Astrocyte (in vitro differentiated cells and primary cell): ENCODE results near the gene HLA-DQB2. TPM values are rescaled to one million over a fixed set of nuclear protein-coding genes. Genes with fewer than 3 reads are reported as not detected.

ENCODE experiments used
- DNase-seq: peaks from one replicate; pipeline ENCODE4 v3.0.0-alpha.2; 2010; ENCODE audit warnings: low read depth
- FAIRE-seq: peaks from 2 replicates; lab custom pipeline; 2011; peaks lifted over from hg19 to GRCh38; lab: Jason Lieb, UNC
- H2AFZ ChIP-seq: 2 replicates; pipeline ENCODE4 v1.6.0; 2012; ENCODE audit warnings: low read depth, low read length, inconsistent platforms
- H3K27ac ChIP-seq: 2 replicates; pipeline ENCODE4 v1.5.1; 2011; ENCODE audit warnings: low read depth, low read length, inconsistent platforms
- H3K27me3 ChIP-seq: 2 replicates; pipeline ENCODE4 v1.6.0; 2011; ENCODE audit warnings: low read length, inconsistent platforms; ENCODE audit not compliant: insufficient read depth
- H3K36me3 ChIP-seq: 2 replicates; pipeline ENCODE4 v1.5.1; 2011; ENCODE audit warnings: low read length, inconsistent platforms; ENCODE audit not compliant: insufficient read depth
- H3K4me1 ChIP-seq: 2 replicates; pipeline ENCODE4 v1.5.1; 2011; ENCODE audit warnings: low read length, inconsistent platforms; ENCODE audit not compliant: insufficient read depth
- H3K4me2 ChIP-seq: 2 replicates; pipeline ENCODE4 v1.6.0; 2012; ENCODE audit warnings: low read length, inconsistent platforms
- H3K4me3 ChIP-seq: 2 replicates; pipeline ENCODE4 v1.5.1; 2011; ENCODE audit warnings: low read depth, mild to moderate bottlenecking, low read length, inconsistent platforms; ENCODE audit not compliant: insufficient read depth
- H3K79me2 ChIP-seq: 2 replicates; pipeline ENCODE4 v1.6.0; 2012; ENCODE audit warnings: mild to moderate bottlenecking, low read length, inconsistent platforms; ENCODE audit not compliant: insufficient read depth
- H3K9ac ChIP-seq: 2 replicates; pipeline ENCODE4 v1.6.0; 2012; ENCODE audit warnings: mild to moderate bottlenecking, low read length, inconsistent platforms
- H3K9me3 ChIP-seq: 2 replicates; pipeline ENCODE4 v1.5.1; 2012; ENCODE audit warnings: low read depth, mild to moderate bottlenecking, low read length, inconsistent platforms; ENCODE audit not compliant: insufficient read depth
- H4K20me1 ChIP-seq: 2 replicates; pipeline ENCODE4 v1.6.0; 2012; ENCODE audit warnings: low read length, inconsistent platforms; ENCODE audit not compliant: insufficient read depth
- H3K27ac Mint-ChIP-seq: one replicate; pipeline ENCODE4 v1.8.0; 2021; ENCODE audit warnings: mild to moderate bottlenecking, mixed read lengths; ENCODE audit not compliant: unreplicated experiment
- H3K27me3 Mint-ChIP-seq: one replicate; pipeline ENCODE4 v1.8.0; 2021; ENCODE audit warnings: low read depth, mixed read lengths; ENCODE audit not compliant: unreplicated experiment
- H3K36me3 Mint-ChIP-seq: one replicate; pipeline ENCODE4 v1.8.0; 2021; ENCODE audit warnings: low read depth, mixed read lengths; ENCODE audit not compliant: unreplicated experiment
- H3K4me1 Mint-ChIP-seq: one replicate; pipeline ENCODE4 v1.8.0; 2021; ENCODE audit warnings: low read depth, mixed read lengths; ENCODE audit not compliant: unreplicated experiment
- H3K4me3 Mint-ChIP-seq: one replicate; pipeline ENCODE4 v1.8.0; 2021; ENCODE audit warnings: mild to moderate bottlenecking, moderate library complexity, mixed read lengths; ENCODE audit not compliant: unreplicated experiment
- H3K9me3 Mint-ChIP-seq: one replicate; pipeline ENCODE4 v1.8.0; 2021; ENCODE audit warnings: mild to moderate bottlenecking, mixed read lengths; ENCODE audit not compliant: unreplicated experiment
- EZH2 ChIP-seq: IDR thresholded peaks from 2 replicates; pipeline ENCODE4 v1.6.1; 2012; ENCODE audit warnings: mild to moderate bottlenecking, low read length, inconsistent platforms; ENCODE audit not compliant: insufficient read depth
- microRNA-seq: library from miRNA; unstranded; fragments of <30 nt; microRNA quantifications from one replicate; pipeline ENCODE4 v1.2.0, GENCODE V29; 2020
- total RNA-seq: library from RNA; stranded (reverse); gene quantifications from 2 replicates; pipeline ENCODE4 v1.2.1, GENCODE V29; 2021
- TF ChIP-seq, protein P1 (sequence below): IDR thresholded peaks from 2 replicates; pipeline ENCODE4 v1.5.1; 2011; ENCODE audit warnings: low read depth, mild to moderate bottlenecking, inconsistent platforms, low read length, moderate library complexity; ENCODE audit not compliant: insufficient read depth

HLA-DQB2 gene
- total RNA-seq, 1 donor from 2014 or later = not detected

DNA sequence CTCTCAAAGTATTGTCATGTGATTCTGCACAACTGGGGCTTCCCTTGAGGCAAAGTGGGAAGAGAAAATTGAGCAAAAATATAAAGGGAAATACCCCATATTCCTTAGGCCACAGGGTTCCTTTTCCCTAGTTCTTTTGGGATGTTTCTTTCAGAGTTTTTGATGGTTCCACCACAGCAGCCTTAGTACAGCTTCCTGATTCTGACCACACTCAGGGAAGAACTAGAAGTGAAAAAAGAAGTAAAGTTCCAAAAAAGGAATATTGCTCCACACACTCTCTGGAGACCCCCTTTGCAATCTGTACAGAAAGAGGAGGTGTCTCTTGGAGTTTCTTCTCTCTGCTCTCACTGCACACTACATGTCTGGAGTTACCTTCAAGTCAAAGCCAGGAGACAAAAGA lies 50.1 kb downstream of the HLA-DQB2 start:
- Histone ChIP-seq H3K4me2 (no peak overlapping the region), H3K27me3 (peaks cover 2% of the 10 kb centered on the region), H2AFZ (no peak overlapping the region), H3K9ac (no peak overlapping the region), H3K4me3 (no peak overlapping the region), H3K27ac (no peak overlapping the region), H4K20me1 (no peaks in the 10 kb centered on the region), H3K4me1 (no peaks in the 10 kb centered on the region), H3K36me3 (no peaks in the 10 kb centered on the region), H3K9me3 (no peaks in the 10 kb centered on the region), H3K79me2 (no peaks in the 10 kb centered on the region)
- Mint-ChIP-seq H3K27me3 (peaks cover 15% of the 10 kb centered on the region), H3K4me3 (no peak overlapping the region), H3K27ac (no peak overlapping the region), H3K9me3 (no peaks in the 10 kb centered on the region), H3K36me3 (no peaks in the 10 kb centered on the region), H3K4me1 (no peaks in the 10 kb centered on the region)
- DNase-seq (no peak), FAIRE-seq (no peak)
- TF ChIP-seq EZH2 = no peak
- TF ChIP-seq, protein P1, sequence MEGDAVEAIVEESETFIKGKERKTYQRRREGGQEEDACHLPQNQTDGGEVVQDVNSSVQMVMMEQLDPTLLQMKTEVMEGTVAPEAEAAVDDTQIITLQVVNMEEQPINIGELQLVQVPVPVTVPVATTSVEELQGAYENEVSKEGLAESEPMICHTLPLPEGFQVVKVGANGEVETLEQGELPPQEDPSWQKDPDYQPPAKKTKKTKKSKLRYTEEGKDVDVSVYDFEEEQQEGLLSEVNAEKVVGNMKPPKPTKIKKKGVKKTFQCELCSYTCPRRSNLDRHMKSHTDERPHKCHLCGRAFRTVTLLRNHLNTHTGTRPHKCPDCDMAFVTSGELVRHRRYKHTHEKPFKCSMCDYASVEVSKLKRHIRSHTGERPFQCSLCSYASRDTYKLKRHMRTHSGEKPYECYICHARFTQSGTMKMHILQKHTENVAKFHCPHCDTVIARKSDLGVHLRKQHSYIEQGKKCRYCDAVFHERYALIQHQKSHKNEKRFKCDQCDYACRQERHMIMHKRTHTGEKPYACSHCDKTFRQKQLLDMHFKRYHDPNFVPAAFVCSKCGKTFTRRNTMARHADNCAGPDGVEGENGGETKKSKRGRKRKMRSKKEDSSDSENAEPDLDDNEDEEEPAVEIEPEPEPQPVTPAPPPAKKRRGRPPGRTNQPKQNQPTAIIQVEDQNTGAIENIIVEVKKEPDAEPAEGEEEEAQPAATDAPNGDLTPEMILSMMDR = no peak

DNA sequence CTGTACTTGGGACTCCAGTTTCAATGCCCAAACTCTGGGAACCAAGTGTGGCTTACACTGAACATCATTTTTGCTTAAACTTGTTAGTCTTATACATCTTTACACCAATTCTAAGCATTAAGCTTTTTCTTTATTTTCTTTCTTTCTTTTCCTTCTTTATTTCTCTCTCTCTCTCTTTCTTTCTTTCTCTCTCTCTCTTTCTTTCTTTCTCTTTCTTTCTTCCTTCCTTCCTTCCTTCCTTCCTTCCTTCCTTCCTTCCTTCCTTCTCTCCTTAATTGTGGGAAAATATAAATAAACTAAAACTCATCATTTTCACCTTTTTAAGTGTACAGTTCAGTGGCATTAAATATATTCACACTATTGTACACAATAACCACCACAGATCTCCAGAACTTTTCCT lies 53.7 kb downstream of the HLA-DQB2 start:
- Mint-ChIP-seq H3K27me3 (peaks cover 13% of the 10 kb centered on the region), H3K4me3 (no peak overlapping the region), H3K9me3 (peaks cover 2% of the 10 kb centered on the region), H3K27ac (no peak overlapping the region), H3K36me3 (no peaks in the 10 kb centered on the region), H3K4me1 (no peaks in the 10 kb centered on the region)
- H3K9me3 ChIP-seq = no peaks in the 10 kb centered on the region
- H3K4me3 ChIP-seq = no peak overlapping the region
- DNase-seq (no peak), FAIRE-seq (no peak)
- H2AFZ ChIP-seq = no peak overlapping the region
- no peaks in the 10 kb centered on the region for H4K20me1 ChIP-seq
- H3K79me2 ChIP-seq = no peaks in the 10 kb centered on the region
- H3K9ac ChIP-seq = no peak overlapping the region
- no peaks in the 10 kb centered on the region for H3K36me3 ChIP-seq
- H3K4me1 ChIP-seq = no peaks in the 10 kb centered on the region
- no peak overlapping the region for H3K27ac ChIP-seq
- peaks cover 2% of the 10 kb centered on the region for H3K27me3 ChIP-seq
- H3K4me2 ChIP-seq = no peak overlapping the region
- TF ChIP-seq EZH2 = no peak
- TF ChIP-seq, protein P1 = no peak

Small RNA genes lying within 50 kb of the gene (microRNA-seq; reads per million reads assigned to microRNA genes)
- not detected for gene MIR3135B

Other genes starting within 250 kb of the HLA-DQB2 start
- gene HLA-DRB5, start 233.2 kb downstream of the HLA-DQB2 start, total RNA-seq = not detected in 2 replicates
- 0.93 and 1.5 TPM in 2 replicates for gene HLA-DRB1, start 173.7 kb downstream of the HLA-DQB2 start, total RNA-seq
- gene HLA-DQA1, start 126.1 kb downstream of the HLA-DQB2 start, total RNA-seq = not detected in 2 replicates
- 3.7 and 4.1 TPM in 2 replicates for gene HLA-DQB1, start 96.9 kb downstream of the HLA-DQB2 start, total RNA-seq
- not detected in 2 replicates for gene HLA-DQA2, start 22.1 kb downstream of the HLA-DQB2 start, total RNA-seq
- 0.20 and 0.79 TPM in 2 replicates for gene HLA-DOB, start 53.5 kb upstream of the HLA-DQB2 start, total RNA-seq
- gene TAP2, start 75.2 kb upstream of the HLA-DQB2 start, total RNA-seq = 118 and 121 TPM in 2 replicates
- gene PSMB8, start 80.5 kb upstream of the HLA-DQB2 start, total RNA-seq = 45.5 and 57.5 TPM in 2 replicates
- gene TAP1, start 90.2 kb upstream of the HLA-DQB2 start, total RNA-seq = 135 and 160 TPM in 2 replicates
- gene PSMB9, start 90.7 kb upstream of the HLA-DQB2 start, total RNA-seq = 34.1 and 42.8 TPM in 2 replicates
- gene HLA-DMB, start 177.5 kb upstream of the HLA-DQB2 start, total RNA-seq = 0.11 and 0.24 TPM in 2 replicates
- 5.2 and 8.1 TPM in 2 replicates for gene HLA-DMA, start 189.6 kb upstream of the HLA-DQB2 start, total RNA-seq
- 213 and 234 TPM in 2 replicates for gene BRD2, start 205.1 kb upstream of the HLA-DQB2 start, total RNA-seq
- 0.48 and 0.89 TPM in 2 replicates for gene HLA-DOA, start 246.1 kb upstream of the HLA-DQB2 start, total RNA-seq